ENCODE measurements around the gene HECW1. TPM values are rescaled to one million over a fixed set of nuclear protein-coding genes. Genes with fewer than 3 reads are reported as not detected.

HECW1 gene
- total RNA-seq, 2 donors from 2014 or later, result 0.04 TPM; not detected in 1

GRCh38 chr7:43600056-43600455 lies 487.6 kb downstream of the HECW1 start:
- no peak overlapping the region for H3K27ac ChIP-seq
- no peak overlapping the region for H3K4me3 ChIP-seq
- H3K36me3 ChIP-seq, result peaks cover 45% of the 10 kb centered on the region
- no peak for TF ChIP-seq CTCF (IDR thresholded peaks at IDR 0.05)
- H3K27me3 ChIP-seq, result no peaks in the 10 kb centered on the region
- H3K4me1 ChIP-seq, result no peaks in the 10 kb centered on the region
- H3K9me3 ChIP-seq, result no peaks in the 10 kb centered on the region
- DNase-seq (ENCODE audit: low spot score), result no peak

GRCh38 chr7:43602256-43602655 lies 489.8 kb downstream of the HECW1 start:
- no peak for TF ChIP-seq CTCF (IDR thresholded peaks at IDR 0.05)
- Histone ChIP-seq H3K36me3 (peaks cover 30% of the 10 kb centered on the region), H3K4me3 (no peak overlapping the region), H3K27ac (no peak overlapping the region), H3K4me1 (no peaks in the 10 kb centered on the region), H3K9me3 (no peaks in the 10 kb centered on the region), H3K27me3 (no peaks in the 10 kb centered on the region)
- DNase-seq (ENCODE audit: low spot score), result no peak

- no peaks in the 10 kb centered on the region for H3K9me3 ChIP-seq
- peaks cover 21% of the 10 kb centered on the region for H3K36me3 ChIP-seq
- no peak for TF ChIP-seq CTCF (IDR thresholded peaks at IDR 0.05)
- no peak overlapping the region for H3K27ac ChIP-seq
- no peak for DNase-seq (ENCODE audit: low spot score)
- no peaks in the 10 kb centered on the region for H3K27me3 ChIP-seq
- no peaks in the 10 kb centered on the region for H3K4me1 ChIP-seq
- H3K4me3 ChIP-seq, result no peak overlapping the region
Measured at GRCh38 chr7:43604251-43604650, 491.8 kb downstream of the HECW1 start.

GRCh38 chr7:43609097-43609496 lies 496.6 kb downstream of the HECW1 start:
- H3K9me3 ChIP-seq, result no peaks in the 10 kb centered on the region
- no peaks in the 10 kb centered on the region for H3K27me3 ChIP-seq
- H3K4me3 ChIP-seq, result no peak overlapping the region
- no peak overlapping the region for H3K27ac ChIP-seq
- H3K4me1 ChIP-seq, result peaks cover 0 to 19% of the 10 kb centered on the region in 2 donors
- TF ChIP-seq CTCF (IDR thresholded peaks at IDR 0.05), result no peak
- peaks cover 12% of the 10 kb centered on the region for H3K36me3 ChIP-seq
- no peak for DNase-seq (ENCODE audit: low spot score)

- H3K9me3 ChIP-seq, result no peaks in the 10 kb centered on the region
- no peak overlapping the region for H3K4me3 ChIP-seq
- peak overlapping the region in 1 of 2 donors; percentile 14 for H3K27ac ChIP-seq
- no peak for TF ChIP-seq CTCF (IDR thresholded peaks at IDR 0.05)
- no peak for DNase-seq (ENCODE audit: low spot score)
- H3K36me3 ChIP-seq, result peaks cover 15% of the 10 kb centered on the region
- H3K4me1 ChIP-seq, result peaks cover 0 to 19% of the 10 kb centered on the region in 2 donors
- no peaks in the 10 kb centered on the region for H3K27me3 ChIP-seq
Measured at GRCh38 chr7:43612128-43612527, 499.7 kb downstream of the HECW1 start.

All from right atrium auricular region (tissue), 2 donors.